Measurements from ENCODE around the gene TLE1.
A peak's percentile ranks its signal among the peaks of the same experiment; 100 is the strongest.

- TF ChIP-seq, protein P1, sequence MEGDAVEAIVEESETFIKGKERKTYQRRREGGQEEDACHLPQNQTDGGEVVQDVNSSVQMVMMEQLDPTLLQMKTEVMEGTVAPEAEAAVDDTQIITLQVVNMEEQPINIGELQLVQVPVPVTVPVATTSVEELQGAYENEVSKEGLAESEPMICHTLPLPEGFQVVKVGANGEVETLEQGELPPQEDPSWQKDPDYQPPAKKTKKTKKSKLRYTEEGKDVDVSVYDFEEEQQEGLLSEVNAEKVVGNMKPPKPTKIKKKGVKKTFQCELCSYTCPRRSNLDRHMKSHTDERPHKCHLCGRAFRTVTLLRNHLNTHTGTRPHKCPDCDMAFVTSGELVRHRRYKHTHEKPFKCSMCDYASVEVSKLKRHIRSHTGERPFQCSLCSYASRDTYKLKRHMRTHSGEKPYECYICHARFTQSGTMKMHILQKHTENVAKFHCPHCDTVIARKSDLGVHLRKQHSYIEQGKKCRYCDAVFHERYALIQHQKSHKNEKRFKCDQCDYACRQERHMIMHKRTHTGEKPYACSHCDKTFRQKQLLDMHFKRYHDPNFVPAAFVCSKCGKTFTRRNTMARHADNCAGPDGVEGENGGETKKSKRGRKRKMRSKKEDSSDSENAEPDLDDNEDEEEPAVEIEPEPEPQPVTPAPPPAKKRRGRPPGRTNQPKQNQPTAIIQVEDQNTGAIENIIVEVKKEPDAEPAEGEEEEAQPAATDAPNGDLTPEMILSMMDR (conservative IDR thresholded peaks at IDR 0.05; ENCODE audit: low read length): peak; percentile 42
- no peak for TF ChIP-seq EZH2phosphoT487 (IDR thresholded peaks at IDR 0.05; ENCODE audit: borderline replicate concordance)
Measured at GRCh38 chr9:81673310-81673709, 16.0 kb downstream of the TLE1 start.

Measured in Loucy (cell line).